ENCODE data around the gene MACROD1. TPM values are rescaled to one million over a fixed set of nuclear protein-coding genes. Genes with fewer than 3 reads are reported as not detected.

The MACROD1 gene
- total and polyA plus RNA-seq, 2 donors (not counting 1 experiment from before 2014, with no cell fraction given): 2.7 to 8.6 TPM

DNA sequence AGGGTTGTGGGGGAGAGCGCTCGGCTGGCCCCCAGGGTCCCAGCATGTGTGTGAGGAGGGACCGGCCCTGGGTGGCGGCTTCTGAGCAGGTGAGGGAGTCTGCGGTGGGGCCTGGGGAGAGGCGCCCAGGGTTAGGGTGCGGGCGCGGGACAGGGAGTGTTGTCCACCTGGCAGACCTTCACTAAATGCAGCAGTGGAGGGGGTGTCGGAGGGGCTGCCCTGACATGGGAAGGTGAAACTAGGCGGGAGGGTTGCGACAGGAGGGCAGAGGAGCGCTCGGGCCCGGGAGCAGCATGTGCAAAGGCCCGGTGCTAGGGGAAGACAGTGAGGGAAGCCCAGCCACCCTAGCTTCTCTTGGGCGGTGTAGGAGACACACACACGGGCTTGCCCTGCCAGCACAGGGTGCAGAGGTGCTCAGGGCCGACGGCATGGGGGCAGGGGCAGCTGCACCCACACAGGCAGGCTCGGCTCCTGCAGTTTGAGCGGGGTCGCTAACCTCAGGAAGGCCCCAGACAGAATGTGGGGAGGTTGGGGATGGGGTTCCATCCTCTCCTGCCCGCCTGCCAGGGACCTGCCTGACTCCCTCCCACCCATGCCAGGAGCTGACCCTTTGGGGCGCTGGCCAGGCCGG is 157.5 kb downstream of the MACROD1 start:
- Histone ChIP-seq H3K9ac (ENCODE audit: low read length) (peak overlapping the region; percentile 69), H3K4me3 (ENCODE audit: control extremely low read depth in 1 of 5, extremely low read depth in 1 of 5, insufficient read depth in 1 of 5, low read depth in 2 of 5, low read length in 4 of 5) (no peak overlapping the region), H3K27me3 (replicated peaks in 1 of 4; ENCODE audit: control extremely low read depth in 1 of 4, control insufficient read depth in 3 of 4, insufficient read depth in 4 of 4, low read length in 3 of 4) (peaks cover 0 to 40% (median 15%) of the 10 kb centered on the region in 4 experiments), H4K20me1 (ENCODE audit: control insufficient read depth, insufficient read depth, low read length, poor library complexity, severe bottlenecking) (no peaks in the 10 kb centered on the region), H3K4me1 (ENCODE audit: control insufficient read depth in 2 of 2, insufficient read depth in 2 of 2, low read length in 2 of 2) (peaks cover 15 to 16% of the 10 kb centered on the region in 2 donors), H3K4me2 (replicated peaks; ENCODE audit: low read depth, low read length, poor library complexity, severe bottlenecking) (peak overlapping the region; percentile 85), H3K79me2 (ENCODE audit: control insufficient read depth, insufficient read depth, low read length) (no peaks in the 10 kb centered on the region), H3K27ac (ENCODE audit: low read length in 2 of 2) (no peak overlapping the region), H3K36me3 (replicated peaks in 1 of 2; ENCODE audit: control extremely low read depth in 1 of 2, control insufficient read depth in 1 of 2, extremely low read depth in 1 of 2, insufficient read depth in 2 of 2, low read length in 1 of 2) (no peaks in the 10 kb centered on the region), H2AFZ (ENCODE audit: insufficient read depth, low read depth, low read length, poor library complexity, severe bottlenecking) (peak overlapping the region; percentile 66), H3K9me3 (ENCODE audit: control extremely low read depth in 1 of 3, control insufficient read depth in 2 of 3, insufficient read depth in 1 of 3, low read length in 2 of 3) (peaks cover 0 to 35% (median 0%) of the 10 kb centered on the region in 3 donors)
- DNase-seq (no peak), ATAC-seq (ENCODE audit: low read depth) (no peak)
- ChIA-PET CTCF (no interaction called here), POLR2A (no interaction called here)
- peaks cover 11% of the 10 kb centered on the region for H3K4me1 Mint-ChIP-seq
- no peak for TF ChIP-seq EZH2 (IDR thresholded peaks at IDR 0.05; ENCODE audit: borderline replicate concordance, insufficient read depth, low read depth, low read length, poor library complexity, severe bottlenecking)
- WGBS (ENCODE audit: insufficient coverage): 95% methylated on average over 19 of the region's 26 CpGs
- H3K27ac Mint-ChIP-seq: no peak overlapping the region
- no peaks in the 10 kb centered on the region for H3K9me3 Mint-ChIP-seq (ENCODE audit: insufficient read depth)
- no peak overlapping the region for H3K4me3 Mint-ChIP-seq
- H3K27me3 Mint-ChIP-seq: peaks cover 26% of the 10 kb centered on the region
- intact Hi-C loops (cut with micrococcal nuclease): no loop called here

GRCh38 chr11:64007629-64008282 is 158.2 kb downstream of the MACROD1 start:
- Histone ChIP-seq H3K4me1 (ENCODE audit: control insufficient read depth in 2 of 2, insufficient read depth in 2 of 2, low read length in 2 of 2) (peaks cover 15 to 16% of the 10 kb centered on the region in 2 donors), H3K4me3 (ENCODE audit: control extremely low read depth in 1 of 5, extremely low read depth in 1 of 5, insufficient read depth in 1 of 5, low read depth in 2 of 5, low read length in 4 of 5) (peak overlapping the region in 3 of 5 experiments; percentile 5 to 62 (median 54)), H3K4me2 (replicated peaks; ENCODE audit: low read depth, low read length, poor library complexity, severe bottlenecking) (peak overlapping the region; percentile 85), H3K27ac (ENCODE audit: low read length in 2 of 2) (no peak overlapping the region), H3K9me3 (ENCODE audit: control extremely low read depth in 1 of 3, control insufficient read depth in 2 of 3, insufficient read depth in 1 of 3, low read length in 2 of 3) (peaks cover 0 to 35% (median 0%) of the 10 kb centered on the region in 3 donors), H2AFZ (ENCODE audit: insufficient read depth, low read depth, low read length, poor library complexity, severe bottlenecking) (peak overlapping the region; percentile 66), H3K79me2 (ENCODE audit: control insufficient read depth, insufficient read depth, low read length) (no peaks in the 10 kb centered on the region), H4K20me1 (ENCODE audit: control insufficient read depth, insufficient read depth, low read length, poor library complexity, severe bottlenecking) (no peaks in the 10 kb centered on the region), H3K9ac (ENCODE audit: low read length) (peak overlapping the region; percentile 69), H3K27me3 (replicated peaks in 1 of 4; ENCODE audit: control extremely low read depth in 1 of 4, control insufficient read depth in 3 of 4, insufficient read depth in 4 of 4, low read length in 3 of 4) (peaks cover 0 to 40% (median 15%) of the 10 kb centered on the region in 4 experiments), H3K36me3 (replicated peaks in 1 of 2; ENCODE audit: control extremely low read depth in 1 of 2, control insufficient read depth in 1 of 2, extremely low read depth in 1 of 2, insufficient read depth in 2 of 2, low read length in 1 of 2) (no peaks in the 10 kb centered on the region)
- ChIA-PET CTCF (no interaction called here), POLR2A (no interaction called here)
- H3K4me1 Mint-ChIP-seq: peaks cover 11% of the 10 kb centered on the region
- no peaks in the 10 kb centered on the region for H3K9me3 Mint-ChIP-seq (ENCODE audit: insufficient read depth)
- peak; percentile 39 for DNase-seq
- peak overlapping the region; percentile 49 for H3K4me3 Mint-ChIP-seq
- peaks cover 26% of the 10 kb centered on the region for H3K27me3 Mint-ChIP-seq
- no peak for ATAC-seq (ENCODE audit: low read depth)
- intact Hi-C loops (cut with micrococcal nuclease): no loop called here
- H3K27ac Mint-ChIP-seq: no peak overlapping the region
- TF ChIP-seq CTCF (IDR thresholded peaks at IDR 0.05) (no peak), EZH2 (IDR thresholded peaks at IDR 0.05; ENCODE audit: borderline replicate concordance, insufficient read depth, low read depth, low read length, poor library complexity, severe bottlenecking) (no peak)
- 10% methylated on average over 40 of the region's 40 CpGs for WGBS (ENCODE audit: insufficient coverage)

Data from B cell (primary cell).